ENCODE results near the gene SLC14A1. TPM values are rescaled to one million over a fixed set of nuclear protein-coding genes. Genes with fewer than 3 reads are reported as not detected.

SLC14A1 gene
- total and polyA plus RNA-seq, 2 of the 8 experiments (the other 6 are each of a cell fraction or from before 2014, with no cell fraction given) = 0.18 TPM; not detected in 1

DNA sequence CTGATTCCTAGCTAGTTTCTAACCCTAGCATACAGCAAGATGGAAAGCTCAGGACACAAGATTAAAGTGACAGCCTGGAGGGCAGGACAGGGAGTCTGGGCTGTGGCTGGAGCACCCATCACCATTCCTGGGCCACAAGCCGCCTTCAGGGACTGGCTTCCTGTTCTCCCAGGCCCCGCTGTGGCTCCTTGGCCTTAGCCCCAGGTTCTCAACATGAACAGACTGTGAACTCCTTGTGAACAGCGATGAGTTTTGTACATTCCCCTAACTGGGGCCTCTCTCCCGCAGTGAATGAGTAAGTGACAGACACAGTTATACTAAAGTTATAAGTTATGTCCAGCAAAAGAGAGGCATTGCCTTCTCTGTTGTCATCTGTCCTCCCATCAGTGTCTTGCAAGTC lies 35.9 kb upstream of the SLC14A1 start:
- no peak overlapping the region for H2AK5ac ChIP-seq (ENCODE audit: low read depth, low read length)
- H3K14ac ChIP-seq (ENCODE audit: insufficient read length) = no peak overlapping the region
- H3K56ac ChIP-seq (replicated peaks; ENCODE audit: insufficient read length, low read depth, low read length) = no peak overlapping the region
- no peak overlapping the region for H3K18ac ChIP-seq (ENCODE audit: extremely low read depth, low read length)
- H3K79me1 ChIP-seq (ENCODE audit: low read depth, low read length) = no peaks in the 10 kb centered on the region
- no peak overlapping the region for H3K4me2 ChIP-seq (ENCODE audit: insufficient read depth in 1 of 2, low read depth in 2 of 2, low read length in 2 of 2)
- H3K4me1 ChIP-seq (replicated peaks in 1 of 4; ENCODE audit: control insufficient read depth in 3 of 4, insufficient read depth in 4 of 4, low read length in 3 of 4) = peaks cover 7 to 15% (median 12%) of the 10 kb centered on the region in 4 experiments
- DNase-seq (ENCODE audit: low read depth in 1 of 2, low spot score in 2 of 2) (no peak), FAIRE-seq (no peak)
- no peak overlapping the region for H3K9ac ChIP-seq (replicated peaks in 1 of 4; ENCODE audit: extremely low read depth in 1 of 4, low read depth in 3 of 4, low read length in 3 of 4)
- ChIA-PET POLR2A (ENCODE audit: partially characterized antibody) (no interaction called here), CTCF (ENCODE audit: partially characterized antibody) (interaction anchor here (0.7 to 7.6 kb wide), 23 partner anchors 9 to 287 kb away, joined by 3 to 83 read pairs (median 4); no protein-coding TSS in a partner anchor)
- 0 out of 4 replicates have a peak, but pooled peaks cover 0 to under 1% of the 10 kb centered on the region in 2 experiments for H3K9me3 ChIP-seq (ENCODE audit: insufficient read depth in 2 of 2, low read depth in 1 of 2, low read length in 1 of 2)
- no peak overlapping the region for H4K8ac ChIP-seq (ENCODE audit: extremely low read depth, insufficient read depth, low read length)
- H3K4ac ChIP-seq (replicated peaks; ENCODE audit: insufficient read length, low read depth, low read length) = no peak overlapping the region
- H3K79me2 ChIP-seq (ENCODE audit: control insufficient read depth in 1 of 2, insufficient read depth in 2 of 2, low read length in 2 of 2) = no peaks in the 10 kb centered on the region
- no peak overlapping the region for H3K27ac ChIP-seq (ENCODE audit: low read depth, low read length)
- no peak overlapping the region for H4K91ac ChIP-seq (replicated peaks; ENCODE audit: insufficient read length, low read length)
- no peak overlapping the region for H4K5ac ChIP-seq (ENCODE audit: insufficient read length, low read depth, low read length)
- no peak overlapping the region for H2BK20ac ChIP-seq (ENCODE audit: low read length)
- 86% methylated on average over 4 of the region's 4 CpGs; no CpG with 5 or more reads in 1 of the 2 experiments for WGBS, 2 experiments (ENCODE audit: extremely low coverage in 1 of 2, insufficient coverage in 1 of 2, insufficient read length in 1 of 2, insufficient replicate concordance in 2 of 2, low coverage in 1 of 2, low lambda C conversion rate in 2 of 2, missing lambda C conversion rate in 1 of 2)
- no peaks in the 10 kb centered on the region for H3K36me3 ChIP-seq (ENCODE audit: control insufficient read depth in 2 of 4, insufficient read depth in 4 of 4, low read length in 3 of 4)
- H2BK15ac ChIP-seq (ENCODE audit: low read length) = no peak overlapping the region
- no peak overlapping the region for H2BK120ac ChIP-seq (replicated peaks; ENCODE audit: low read depth, low read length)
- no peaks in the 10 kb centered on the region for H3K23me2 ChIP-seq (ENCODE audit: low read depth, low read length)
- no peaks in the 10 kb centered on the region for H4K20me1 ChIP-seq (replicated peaks in 1 of 2; ENCODE audit: control insufficient read depth in 1 of 2, insufficient read depth in 2 of 2, low read length in 2 of 2)
- no peak overlapping the region for H2BK12ac ChIP-seq (ENCODE audit: low read depth, low read length)
- H3K27me3 ChIP-seq (replicated peaks in 1 of 4; ENCODE audit: control insufficient read depth in 3 of 4, extremely low read depth in 1 of 4, insufficient read depth in 3 of 4, low read length in 3 of 4) = no peaks in the 10 kb centered on the region
- no peak overlapping the region for H3K4me3 ChIP-seq (ENCODE audit: extremely low read depth in 1 of 4, insufficient read depth in 2 of 4, low read depth in 3 of 4, low read length in 4 of 4)
- no peak overlapping the region for H2AFZ ChIP-seq (ENCODE audit: low read length)
- H2BK5ac ChIP-seq (ENCODE audit: low read depth, low read length) = no peak overlapping the region
- H3K23ac ChIP-seq (ENCODE audit: insufficient read length) = no peak overlapping the region
- TF ChIP-seq CBX8 (IDR thresholded peaks at IDR 0.05; ENCODE audit: borderline replicate concordance, low read depth, low read length) = no peak
- TF ChIP-seq TAF7 (optimal IDR thresholded peaks at IDR 0.05; ENCODE audit: borderline replicate concordance, low read depth, low read length) = no peak
- TF ChIP-seq CREB1 (IDR thresholded peaks at IDR 0.05) = no peak
- no peak for TF ChIP-seq GTF2F1 (IDR thresholded peaks at IDR 0.05; ENCODE audit: borderline replicate concordance, low read depth, low read length)
- no peak for TF ChIP-seq HDAC6 (IDR thresholded peaks at IDR 0.05; ENCODE audit: low read depth, low read length)
- no peak for TF ChIP-seq RBBP5 (IDR thresholded peaks at IDR 0.05; ENCODE audit: borderline replicate concordance, low read depth, low read length)
- TF ChIP-seq ZNF274 (IDR thresholded peaks at IDR 0.05; ENCODE audit: borderline replicate concordance, extremely low read depth, low read length) = no peak
- no peak for TF ChIP-seq RXRA (IDR thresholded peaks at IDR 0.05; ENCODE audit: insufficient read depth, low read depth, low read length)
- TF ChIP-seq, protein P1, sequence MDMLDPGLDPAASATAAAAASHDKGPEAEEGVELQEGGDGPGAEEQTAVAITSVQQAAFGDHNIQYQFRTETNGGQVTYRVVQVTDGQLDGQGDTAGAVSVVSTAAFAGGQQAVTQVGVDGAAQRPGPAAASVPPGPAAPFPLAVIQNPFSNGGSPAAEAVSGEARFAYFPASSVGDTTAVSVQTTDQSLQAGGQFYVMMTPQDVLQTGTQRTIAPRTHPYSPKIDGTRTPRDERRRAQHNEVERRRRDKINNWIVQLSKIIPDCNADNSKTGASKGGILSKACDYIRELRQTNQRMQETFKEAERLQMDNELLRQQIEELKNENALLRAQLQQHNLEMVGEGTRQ (IDR thresholded peaks at IDR 0.05; ENCODE audit: low read length) = no peak
- TF ChIP-seq CTBP2 (IDR thresholded peaks at IDR 0.05; ENCODE audit: borderline replicate concordance, insufficient read depth, insufficient read length, low read length) = no peak
- no peak for TF ChIP-seq TAF1 (IDR thresholded peaks at IDR 0.05; ENCODE audit: low read depth, low read length)
- no peak for TF ChIP-seq EZH2 (IDR thresholded peaks at IDR 0.05; ENCODE audit: low read depth, low read length, severe bottlenecking)
- no peak for TF ChIP-seq CHD1 (IDR thresholded peaks at IDR 0.05; ENCODE audit: low read depth, low read length)
- no peak for TF ChIP-seq SP1 (IDR thresholded peaks at IDR 0.05; ENCODE audit: low read depth, low read length)
